C4-2B (cell line): ENCODE data around the gene PHF12.

Experiments used
- H3K27ac ChIP-seq: fragments of 450-650 bp; 2 replicates; pipeline ENCODE4 v1.5.1; 2017
- ZFX ChIP-seq: fragments of 450-650 bp; IDR thresholded peaks from 2 replicates; pipeline ENCODE4 v1.6.1; 2017
- TF ChIP-seq, protein P1 (sequence below): fragments of 450-650 bp; conservative IDR thresholded peaks from 2 replicates; pipeline ENCODE4 v1.5.1; 2017; ENCODE audit warnings: mild to moderate bottlenecking

PHF12 gene

DNA sequence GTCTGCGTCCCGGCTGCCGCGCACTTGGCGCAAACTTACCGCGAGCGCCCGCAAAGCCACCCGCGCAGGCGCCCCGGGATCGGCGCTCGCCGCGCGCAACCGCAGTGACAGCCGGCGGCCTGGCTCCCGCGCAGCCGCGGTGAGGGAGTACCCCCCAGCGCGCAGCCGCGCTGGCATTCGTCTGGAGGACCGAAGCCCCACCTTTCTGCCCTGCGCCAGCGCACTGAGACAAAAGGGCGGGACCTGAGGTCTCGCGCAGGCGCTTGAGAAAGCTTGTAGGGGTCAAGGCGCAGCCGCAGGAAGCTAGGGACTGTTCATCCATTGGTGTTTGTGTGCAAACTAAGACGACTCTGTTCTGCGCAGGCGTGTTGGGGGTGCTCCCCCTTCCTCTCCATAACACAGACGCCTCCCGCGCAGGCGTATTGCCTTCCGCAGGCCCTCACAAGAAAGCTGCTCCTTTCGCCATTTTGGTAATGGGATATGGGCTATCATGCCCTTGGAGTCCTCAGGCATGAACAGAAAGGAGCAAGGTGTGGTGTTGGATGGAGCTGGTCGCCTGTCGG is at the start of gene PHF12:
TSS of gene PHF12 (minus strand) at position 91 of the 563 bp plus-strand sequence. CDS start 558 bp downstream, outside the sequence.
- TF ChIP-seq, protein P1, sequence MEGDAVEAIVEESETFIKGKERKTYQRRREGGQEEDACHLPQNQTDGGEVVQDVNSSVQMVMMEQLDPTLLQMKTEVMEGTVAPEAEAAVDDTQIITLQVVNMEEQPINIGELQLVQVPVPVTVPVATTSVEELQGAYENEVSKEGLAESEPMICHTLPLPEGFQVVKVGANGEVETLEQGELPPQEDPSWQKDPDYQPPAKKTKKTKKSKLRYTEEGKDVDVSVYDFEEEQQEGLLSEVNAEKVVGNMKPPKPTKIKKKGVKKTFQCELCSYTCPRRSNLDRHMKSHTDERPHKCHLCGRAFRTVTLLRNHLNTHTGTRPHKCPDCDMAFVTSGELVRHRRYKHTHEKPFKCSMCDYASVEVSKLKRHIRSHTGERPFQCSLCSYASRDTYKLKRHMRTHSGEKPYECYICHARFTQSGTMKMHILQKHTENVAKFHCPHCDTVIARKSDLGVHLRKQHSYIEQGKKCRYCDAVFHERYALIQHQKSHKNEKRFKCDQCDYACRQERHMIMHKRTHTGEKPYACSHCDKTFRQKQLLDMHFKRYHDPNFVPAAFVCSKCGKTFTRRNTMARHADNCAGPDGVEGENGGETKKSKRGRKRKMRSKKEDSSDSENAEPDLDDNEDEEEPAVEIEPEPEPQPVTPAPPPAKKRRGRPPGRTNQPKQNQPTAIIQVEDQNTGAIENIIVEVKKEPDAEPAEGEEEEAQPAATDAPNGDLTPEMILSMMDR = no peak
- no peak for TF ChIP-seq ZFX
- peak within 1 kb of the TSS; percentile 98 for H3K27ac ChIP-seq

DNA sequence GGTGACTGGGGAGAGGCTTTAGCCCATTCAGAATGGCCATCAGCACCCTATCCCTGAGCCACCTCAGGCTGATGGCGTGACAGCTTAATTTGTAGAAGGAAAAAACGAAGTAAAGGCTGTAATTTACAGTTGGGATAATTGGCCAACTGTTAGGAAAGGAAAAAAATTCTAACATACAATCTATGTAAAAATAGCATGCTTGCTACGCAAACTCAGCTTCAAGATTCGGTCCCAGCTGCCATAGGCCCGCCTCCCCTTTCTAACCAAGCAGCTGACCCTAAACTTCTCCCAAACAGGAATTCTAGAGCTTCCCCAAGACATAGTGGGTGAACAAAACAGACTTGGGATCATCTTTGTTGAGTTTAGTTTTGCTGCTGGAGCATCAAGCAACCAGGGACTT is 49.7 kb upstream of the PHF12 start:
- H3K27ac ChIP-seq = no peak overlapping the region
- no peak for TF ChIP-seq ZFX
- TF ChIP-seq, protein P1 = no peak

DNA sequence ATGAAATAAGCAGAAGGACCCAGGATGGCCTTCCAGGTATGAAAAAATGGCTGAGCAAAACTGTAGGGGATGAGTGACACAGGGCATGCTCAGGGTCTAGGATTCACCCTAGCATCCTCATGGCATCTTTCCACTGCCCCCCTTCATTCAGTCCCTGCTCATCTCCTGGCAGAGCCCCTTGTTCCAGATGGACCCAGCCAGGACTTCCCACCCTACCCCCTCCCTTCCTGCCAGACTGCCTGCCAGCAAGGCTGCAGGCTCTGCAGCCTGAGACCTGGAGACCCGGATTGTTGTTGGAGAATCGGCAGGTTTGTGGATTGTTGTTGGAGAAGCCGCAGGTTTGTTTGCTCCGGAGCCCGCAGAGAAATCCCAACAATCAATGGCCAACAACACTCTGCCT is 47.9 kb upstream of the PHF12 start:
- no peak overlapping the region for H3K27ac ChIP-seq
- no peak for TF ChIP-seq ZFX
- TF ChIP-seq, protein P1 = no peak

DNA sequence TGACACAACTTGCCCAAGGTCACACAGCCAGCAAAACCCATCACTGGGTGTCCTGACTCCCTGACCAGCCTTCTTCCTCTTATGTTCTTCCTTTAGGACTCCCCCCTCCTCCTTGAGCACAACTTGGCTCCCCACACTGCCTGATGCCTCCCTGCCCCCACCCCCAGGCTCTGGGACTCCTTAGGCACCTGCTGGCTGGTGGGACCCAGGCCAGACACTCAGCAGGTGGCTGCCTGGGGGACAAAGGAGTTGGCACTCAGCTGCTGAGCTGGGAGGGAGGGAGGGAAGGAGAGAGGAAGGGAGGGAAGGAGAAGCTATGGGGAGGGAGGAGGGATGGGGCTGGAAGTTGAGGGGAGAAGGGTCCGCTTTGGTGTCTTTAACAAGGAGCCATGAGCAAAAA is 46.5 kb upstream of the PHF12 start:
- TF ChIP-seq, protein P1 = no peak
- TF ChIP-seq ZFX = no peak
- H3K27ac ChIP-seq = no peak overlapping the region

DNA sequence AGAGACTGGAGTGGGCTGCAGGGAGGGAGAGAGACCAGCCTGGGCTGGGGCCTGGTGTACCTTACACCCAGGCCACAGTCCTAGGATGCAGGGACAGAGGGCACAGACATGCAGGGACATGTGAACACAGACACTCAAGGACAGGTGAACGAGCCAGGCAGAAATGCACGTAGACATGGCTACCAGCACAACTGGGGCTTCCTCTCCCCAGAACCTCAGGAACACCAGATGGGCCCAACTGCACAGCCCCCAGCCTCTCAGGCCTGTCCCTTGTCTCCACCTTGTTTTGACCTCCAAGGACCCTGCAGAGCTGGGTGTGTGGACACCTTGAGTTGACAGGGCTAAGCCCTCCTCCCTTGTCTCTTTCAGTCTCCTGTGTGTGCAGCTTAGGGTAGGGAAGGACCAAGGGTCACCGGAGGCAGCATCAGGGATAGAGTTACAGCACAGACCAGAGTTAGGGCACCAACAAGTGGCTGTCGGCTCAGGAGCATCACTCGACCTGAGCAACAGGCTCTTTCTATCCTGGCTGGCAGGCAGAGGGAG is 45.3 kb upstream of the PHF12 start:
- TF ChIP-seq ZFX = no peak
- TF ChIP-seq, protein P1 = no peak

DNA sequence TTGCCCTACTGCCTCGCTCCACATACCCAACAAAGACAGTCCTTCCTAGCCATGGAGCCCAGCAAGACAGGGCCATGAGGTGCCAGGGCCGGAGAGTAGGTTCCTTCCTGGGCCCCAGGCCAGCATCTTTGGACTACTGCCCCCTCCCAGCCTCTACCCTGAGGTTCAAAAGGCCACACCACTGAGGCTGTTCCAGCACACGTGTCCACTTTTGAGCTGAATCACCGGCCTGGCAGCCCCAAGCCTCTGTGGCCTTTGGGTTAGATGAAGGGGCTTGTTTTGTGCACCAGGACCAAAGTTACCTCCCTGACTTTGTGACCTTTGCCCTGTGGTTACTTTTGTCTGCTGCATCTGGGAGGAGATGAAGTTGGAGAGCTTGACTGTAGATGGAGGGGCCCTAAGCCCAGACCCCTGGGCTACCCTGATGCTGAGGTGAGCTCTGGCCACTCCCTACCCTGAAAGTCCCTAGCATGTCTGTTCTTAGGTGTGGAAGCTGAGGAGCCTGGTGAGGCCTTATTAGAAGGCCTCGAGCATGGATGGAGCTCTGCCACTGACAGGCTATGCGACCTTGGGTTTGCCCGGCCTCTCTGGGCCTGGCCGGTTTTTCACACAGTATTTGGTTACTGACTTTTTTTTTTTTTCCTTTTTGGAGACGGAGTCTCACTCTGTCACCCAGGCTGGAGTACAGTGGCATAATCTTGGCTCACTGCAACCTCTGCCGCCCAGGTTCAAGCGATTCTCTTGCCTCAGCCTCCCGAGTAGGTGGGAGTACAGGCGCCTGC is 42.5 kb upstream of the PHF12 start:
- no peak overlapping the region for H3K27ac ChIP-seq
- TF ChIP-seq ZFX = no peak
- TF ChIP-seq, protein P1 = no peak

More for the DNA sequence above, 45.3 kb upstream of the PHF12 start:
- no peak overlapping the region for H3K27ac ChIP-seq
